ENCODE measurements around the gene PEPD.

Gene PEPD

GRCh38 chr19:33550768-33551167 lies 29.2 kb upstream of the PEPD start:
- POLR2A ChIA-PET: no interaction called here
- no peak for TF ChIP-seq ARNT (IDR thresholded peaks at IDR 0.05)
- no peak for TF ChIP-seq ELF4 (IDR thresholded peaks at IDR 0.05)
- no peak for TF ChIP-seq FOXK2 (IDR thresholded peaks at IDR 0.05)
- TF ChIP-seq LEF1 (IDR thresholded peaks at IDR 0.05; ENCODE audit: borderline replicate concordance): no peak
- no peak for TF ChIP-seq NFRKB (IDR thresholded peaks at IDR 0.05)
- no peak for TF ChIP-seq CTBP1 (IDR thresholded peaks at IDR 0.05; ENCODE audit: borderline replicate concordance)
- no peak for TF ChIP-seq HDGF (IDR thresholded peaks at IDR 0.05; ENCODE audit: borderline replicate concordance)
- TF ChIP-seq FOXM1 (IDR thresholded peaks at IDR 0.05; ENCODE audit: borderline replicate concordance): no peak
- TF ChIP-seq L3MBTL2 (conservative IDR thresholded peaks at IDR 0.05): no peak
- TF ChIP-seq SP1 (IDR thresholded peaks at IDR 0.05): no peak
- no peak for TF ChIP-seq ZNF384 (IDR thresholded peaks at IDR 0.05)
- TF ChIP-seq FOXA1 (IDR thresholded peaks at IDR 0.05): no peak
- no peak for TF ChIP-seq SUZ12 (IDR thresholded peaks at IDR 0.05)
- TF ChIP-seq TARDBP (IDR thresholded peaks at IDR 0.05): no peak
- no peak for TF ChIP-seq PKNOX1 (IDR thresholded peaks at IDR 0.05)
- no peak for TF ChIP-seq BHLHE40 (IDR thresholded peaks at IDR 0.05; ENCODE audit: borderline replicate concordance)
- CTCF ChIA-PET: no interaction called here

GRCh38 chr19:33547676-33548075 lies 26.1 kb upstream of the PEPD start:
- ChIA-PET CTCF (no interaction called here), POLR2A (no interaction called here)
- DNase-seq (ENCODE audit: extremely low spot score): no peak
- TF ChIP-seq HDGF (IDR thresholded peaks at IDR 0.05; ENCODE audit: borderline replicate concordance) (no peak), L3MBTL2 (conservative IDR thresholded peaks at IDR 0.05) (no peak), ZNF384 (IDR thresholded peaks at IDR 0.05) (no peak), SP1 (IDR thresholded peaks at IDR 0.05) (no peak), BHLHE40 (IDR thresholded peaks at IDR 0.05; ENCODE audit: borderline replicate concordance) (no peak), ELF4 (IDR thresholded peaks at IDR 0.05) (no peak), PKNOX1 (IDR thresholded peaks at IDR 0.05) (no peak), CTBP1 (IDR thresholded peaks at IDR 0.05; ENCODE audit: borderline replicate concordance) (no peak), FOXA1 (IDR thresholded peaks at IDR 0.05) (no peak)

More at GRCh38 chr19:33550768-33551167, 29.2 kb upstream of the PEPD start:
- no peak for DNase-seq (ENCODE audit: extremely low spot score)

- no peak for DNase-seq (ENCODE audit: extremely low spot score)
- TF ChIP-seq NFRKB (IDR thresholded peaks at IDR 0.05): no peak
- TF ChIP-seq HDGF (IDR thresholded peaks at IDR 0.05; ENCODE audit: borderline replicate concordance): no peak
- no peak for TF ChIP-seq TARDBP (IDR thresholded peaks at IDR 0.05)
- TF ChIP-seq LEF1 (IDR thresholded peaks at IDR 0.05; ENCODE audit: borderline replicate concordance): no peak
- no peak for TF ChIP-seq CTBP1 (IDR thresholded peaks at IDR 0.05; ENCODE audit: borderline replicate concordance)
- TF ChIP-seq FOXA1 (IDR thresholded peaks at IDR 0.05): no peak
- TF ChIP-seq L3MBTL2 (conservative IDR thresholded peaks at IDR 0.05): no peak
- no peak for TF ChIP-seq SP1 (IDR thresholded peaks at IDR 0.05)
- TF ChIP-seq SUZ12 (IDR thresholded peaks at IDR 0.05): no peak
- no peak for TF ChIP-seq ARNT (IDR thresholded peaks at IDR 0.05)
- TF ChIP-seq FOXM1 (IDR thresholded peaks at IDR 0.05; ENCODE audit: borderline replicate concordance): no peak
- TF ChIP-seq FOXK2 (IDR thresholded peaks at IDR 0.05): no peak
- no peak for TF ChIP-seq ELF4 (IDR thresholded peaks at IDR 0.05)
- no peak for TF ChIP-seq PKNOX1 (IDR thresholded peaks at IDR 0.05)
- no peak for TF ChIP-seq ZNF384 (IDR thresholded peaks at IDR 0.05)
- no peak for TF ChIP-seq BHLHE40 (IDR thresholded peaks at IDR 0.05; ENCODE audit: borderline replicate concordance)
- POLR2A ChIA-PET: no interaction called here
- CTCF ChIA-PET: no interaction called here
Measured at GRCh38 chr19:33546656-33547055, 25.1 kb upstream of the PEPD start.

- CTCF ChIA-PET: no interaction called here
- DNase-seq (ENCODE audit: extremely low spot score): no peak
- POLR2A ChIA-PET: no interaction called here
- TF ChIP-seq PKNOX1 (IDR thresholded peaks at IDR 0.05) (no peak), SP1 (IDR thresholded peaks at IDR 0.05) (no peak), L3MBTL2 (conservative IDR thresholded peaks at IDR 0.05) (no peak), HDGF (IDR thresholded peaks at IDR 0.05; ENCODE audit: borderline replicate concordance) (no peak), ZNF384 (IDR thresholded peaks at IDR 0.05) (no peak)
Measured at GRCh38 chr19:33545217-33545981, 23.8 kb upstream of the PEPD start.

GRCh38 chr19:33535226-33535625 lies 13.6 kb upstream of the PEPD start:
- ChIA-PET CTCF (no interaction called here), POLR2A (interaction anchor here (1.4 kb wide), 1 partner anchor 14 kb away, joined by 4 read pairs; the partner anchor contains the start of gene PEPD)
- TF ChIP-seq ARNT (IDR thresholded peaks at IDR 0.05) (no peak), SP1 (IDR thresholded peaks at IDR 0.05) (no peak), FOXK2 (IDR thresholded peaks at IDR 0.05) (no peak), ZNF384 (IDR thresholded peaks at IDR 0.05) (no peak), NFRKB (IDR thresholded peaks at IDR 0.05) (no peak), LEF1 (IDR thresholded peaks at IDR 0.05; ENCODE audit: borderline replicate concordance) (no peak), HDGF (IDR thresholded peaks at IDR 0.05; ENCODE audit: borderline replicate concordance) (no peak), L3MBTL2 (conservative IDR thresholded peaks at IDR 0.05) (no peak), ELF4 (IDR thresholded peaks at IDR 0.05) (no peak)
- no peak for DNase-seq (ENCODE audit: extremely low spot score)

All from HEK293T (cell line).